IMR-90 (cell line): ENCODE results near the gene ZNF445. TPM values are rescaled to one million over a fixed set of nuclear protein-coding genes. Genes with fewer than 3 reads are reported as not detected.
A peak's percentile ranks its signal among the peaks of the same experiment; 100 is the strongest.

ENCODE experiments used
- ATAC-seq: fragments of 200-7000 bp; cut with Tn5 transposase; 2 replicates; pipeline ENCODE4 v1.9.1; 2020; ENCODE audit warnings: low read depth, mild to moderate bottlenecking, moderate library complexity
- BruUV-seq: library from RNA; stranded (reverse); fragments of 400-500 nt; replicated peaks from 2 replicates; lab custom pipeline; 2021; lab: Mats Ljungman, UMichigan
- CTCF ChIA-PET: fragments of 300-600 bp; formaldehyde crosslinking; extraction: SDS; loops from one replicate; lab custom pipeline; 2021; ENCODE audit warnings: antibody characterized with exemption; lab: Yijun Ruan, JAX
- POLR2A ChIA-PET: fragments of 300-600 bp; sonication (Branson Sonifier 250); formaldehyde crosslinking; loops from one replicate; lab custom pipeline; 2022; ENCODE audit warnings: antibody characterized with exemption; ENCODE audit not compliant: unreplicated experiment; lab: Charles Lee
- DNase-seq: peaks from one replicate; pipeline ENCODE4 v3.0.0; 2013
- H2AFZ ChIP-seq: replicated peaks from 2 replicates; pipeline ENCODE3; 2013; ENCODE audit warnings: low read length, mild to moderate bottlenecking; ENCODE audit not compliant: poor library complexity
- H2AK5ac ChIP-seq: 2 replicates; pipeline ENCODE4 v1.6.1; 2013; ENCODE audit warnings: low read depth, low read length, inconsistent platforms
- H2AK9ac ChIP-seq: replicated peaks from 2 replicates; pipeline ENCODE3; 2013; ENCODE audit warnings: mild to moderate bottlenecking, low read depth, low read length, moderate library complexity; ENCODE audit not compliant: poor library complexity
- H2BK120ac ChIP-seq: 2 replicates; pipeline ENCODE4 v1.6.1; 2013; ENCODE audit warnings: low read depth, low read length, inconsistent platforms
- H2BK15ac ChIP-seq: 3 replicates; pipeline ENCODE4 v1.6.1; 2013; ENCODE audit warnings: low read depth, low read length, inconsistent platforms
- H2BK20ac ChIP-seq: 2 replicates; pipeline ENCODE4 v1.6.1; 2013; ENCODE audit warnings: low read depth, mild to moderate bottlenecking, inconsistent platforms, low read length, moderate library complexity
- H2BK5ac ChIP-seq: 2 replicates; pipeline ENCODE4 v1.6.1; 2013; ENCODE audit warnings: mild to moderate bottlenecking, low read depth, low read length, inconsistent platforms; ENCODE audit not compliant: poor library complexity, severe bottlenecking
- H3K14ac ChIP-seq: replicated peaks from 2 replicates; pipeline ENCODE4 v1.6.1; 2013; ENCODE audit warnings: low read depth, low read length, inconsistent platforms
- H3K18ac ChIP-seq: 2 replicates; pipeline ENCODE4 v1.6.1; 2013; ENCODE audit warnings: low read depth, low read length, control low read depth
- H3K23ac ChIP-seq: 2 replicates; pipeline ENCODE4 v1.6.1; 2013; ENCODE audit warnings: low read depth, low read length, inconsistent platforms
- H3K27ac ChIP-seq: 2 replicates; pipeline ENCODE4 v1.5.1; 2013; ENCODE audit warnings: mild to moderate bottlenecking, control low read depth, low read length; ENCODE audit not compliant: insufficient read depth
- H3K27me3 ChIP-seq: 2 replicates; pipeline ENCODE4 v1.6.1; 2013; ENCODE audit warnings: low read length; ENCODE audit not compliant: control insufficient read depth, insufficient read depth
- H3K36me3 ChIP-seq: 2 replicates; pipeline ENCODE4 v1.6.1; 2013; ENCODE audit warnings: low read length, mixed read lengths; ENCODE audit not compliant: control insufficient read depth, insufficient read depth
- H3K4ac ChIP-seq: 2 replicates; pipeline ENCODE4 v1.6.1; 2013; ENCODE audit warnings: low read depth, low read length, inconsistent platforms
- H3K4me1 ChIP-seq: 2 replicates; pipeline ENCODE4 v1.6.1; 2013; ENCODE audit warnings: low read length, mixed read lengths; ENCODE audit not compliant: control insufficient read depth, insufficient read depth
- H3K4me2 ChIP-seq: 2 replicates; pipeline ENCODE4 v1.6.1; 2013; ENCODE audit warnings: low read depth, mild to moderate bottlenecking, control low read depth, low read length, moderate library complexity
- H3K4me3 ChIP-seq: 2 replicates; pipeline ENCODE4 v1.5.1; 2013; ENCODE audit warnings: low read depth, mild to moderate bottlenecking, control low read depth, low read length, moderate library complexity; ENCODE audit not compliant: insufficient read depth
- H3K56ac ChIP-seq: 2 replicates; pipeline ENCODE4 v1.6.1; 2013; ENCODE audit warnings: low read length, inconsistent platforms; ENCODE audit not compliant: insufficient read depth; ENCODE audit errors: extremely low read depth
- H3K79me1 ChIP-seq, 2 experiments: 2 replicates each; pipeline ENCODE4 v1.6.1; 2013; ENCODE audit warnings: low read length in 2 of 2, inconsistent platforms in 1 of 2, low read depth in 1 of 2
- H3K9ac ChIP-seq: 2 replicates; pipeline ENCODE4 v1.6.1; 2013; ENCODE audit warnings: low read depth, low read length, control low read depth
- H3K9me1 ChIP-seq: 2 replicates; pipeline ENCODE4 v1.6.1; 2013; ENCODE audit warnings: low read length, inconsistent platforms; ENCODE audit not compliant: insufficient read depth
- H3K9me3 ChIP-seq: 2 replicates; pipeline ENCODE4 v1.6.1; 2013; ENCODE audit warnings: low read length; ENCODE audit not compliant: control insufficient read depth, insufficient read depth
- H4K20me1 ChIP-seq: 2 replicates; pipeline ENCODE4 v1.6.1; 2013; ENCODE audit warnings: low read length, inconsistent platforms; ENCODE audit not compliant: insufficient read depth
- H4K5ac ChIP-seq: 2 replicates; pipeline ENCODE4 v1.6.1; 2013; ENCODE audit warnings: mild to moderate bottlenecking, low read depth, low read length, control low read depth
- H4K8ac ChIP-seq, 2 experiments: 2 replicates each; pipeline ENCODE4 v1.6.1; 2013; ENCODE audit warnings: low read depth in 2 of 2, low read length in 2 of 2, control low read depth in 1 of 2, inconsistent platforms in 1 of 2
- H4K91ac ChIP-seq: 2 replicates; pipeline ENCODE4 v1.6.1; 2013; ENCODE audit warnings: low read depth, low read length, inconsistent platforms; ENCODE audit not compliant: insufficient read depth
- BHLHE40 ChIP-seq: fragments of 150-350 bp; IDR thresholded peaks from 2 replicates; pipeline ENCODE4 v1.6.1; 2016; ENCODE audit warnings: mild to moderate bottlenecking, low read depth, low read length
- CHD1 ChIP-seq: IDR thresholded peaks from 2 replicates; pipeline ENCODE4 v1.6.1; 2012; ENCODE audit warnings: low read depth, low read length, improper control_type of control experiment
- MXI1 ChIP-seq: IDR thresholded peaks from 2 replicates; pipeline ENCODE4 v1.6.1; 2012; ENCODE audit warnings: low read depth, mild to moderate bottlenecking, low read length, moderate library complexity, borderline replicate concordance
- SMC3 ChIP-seq: fragments of 150-350 bp; IDR thresholded peaks from 2 replicates; pipeline ENCODE4 v1.6.1; 2016; ENCODE audit warnings: low read depth, mild to moderate bottlenecking, antibody characterized with exemption, low read length, moderate library complexity
- WGBS, 2 experiments: methylation state at CpG; one replicate each; pipeline versions ENCODE4 v1.1.5 to v1.1.7; 2013; ENCODE audit warnings: missing lambda C conversion rate in 2 of 2; ENCODE audit not compliant: insufficient read length in 1 of 2; ENCODE audit errors: extremely low coverage in 2 of 2; 5-methylcytosine and 5-hydroxymethylcytosine counted together
- dilution Hi-C: fragments of 300-500 bp; cut with HindIII; formaldehyde crosslinking; loops from one replicate; pipeline ENCODE4 v1.14.3; 2018; ENCODE audit warnings: low sequenced_read_pairs; ENCODE audit not compliant: unreplicated experiment
- in situ Hi-C: fragments of 300-500 bp; cut with MboI; formaldehyde crosslinking; loops from 3 replicates; pipeline ENCODE4 v1.14.3; 2019; ENCODE audit warnings: low sequenced_read_pairs, inconsistent platforms, mixed read lengths
- intact Hi-C: fragments of 100-400 bp; cut with micrococcal nuclease; formaldehyde crosslinking; loops from 2 replicates; pipeline ENCODE4 v1.10.0; 2022
- polyA plus RNA-seq, 3 experiments: library from polyadenylated mRNA; depleted of rRNA; stranded (reverse); fragments of >200 nt; gene quantifications; 2 replicates each; pipeline ENCODE4 v1.2.3, GENCODE V29; 2012; ENCODE audit warnings: low replicate concordance in 1 of 3
- total RNA-seq: library from RNA; depleted of rRNA; stranded (reverse); fragments of >200 nt; gene quantifications from 2 replicates; pipeline ENCODE4 v1.2.3, GENCODE V29; 2012

ZNF445 gene
- total and polyA plus RNA-seq, 2 of the 4 experiments (the other 2 are of a cell fraction) = 3.3 to 6.3 TPM

DNA sequence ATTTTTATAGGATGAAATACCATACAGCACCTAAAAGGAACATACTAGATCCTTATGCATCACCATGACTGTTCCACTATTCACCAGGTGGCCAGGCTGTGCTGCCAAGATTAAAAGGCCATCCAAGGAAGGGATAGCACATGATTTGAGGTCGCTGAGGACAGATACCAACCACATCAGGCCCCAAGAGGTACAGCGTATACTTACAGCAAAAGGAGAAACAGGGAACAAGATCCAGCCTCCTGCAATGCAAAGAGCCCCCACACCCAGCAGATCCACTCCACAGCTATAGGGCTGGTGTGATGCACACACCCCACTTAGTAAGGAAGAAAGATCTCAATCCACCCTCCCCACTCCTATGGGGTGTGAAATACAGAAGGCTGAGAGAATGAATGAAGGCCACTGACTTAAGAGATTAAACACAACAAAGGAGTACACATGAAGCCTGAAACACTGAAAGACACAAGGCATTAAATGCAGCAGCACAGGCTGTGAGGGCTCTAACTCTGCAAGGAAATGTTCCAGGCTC is 32.0 kb upstream of the ZNF445 start:
- ATAC-seq = no peak
- ChIA-PET POLR2A (no interaction called here), CTCF (interaction anchor here (1.1 kb wide), 1 partner anchor 186 kb away, joined by 3 read pairs; no protein-coding TSS in a partner anchor)
- Histone ChIP-seq H2BK20ac (no peak overlapping the region), H2AK5ac (no peak overlapping the region), H3K4me1 (peaks cover 6% of the 10 kb centered on the region), H3K36me3 (peaks cover 2% of the 10 kb centered on the region; the same call in 1 of the 2 replicates), H3K14ac (no peak overlapping the region), H3K27me3 (no peaks in the 10 kb centered on the region), H2BK120ac (no peak overlapping the region), H2BK5ac (no peak overlapping the region), H2BK15ac (no peak overlapping the region), H3K9me1 (peaks cover 8% of the 10 kb centered on the region; the same call in 1 of the 2 replicates), H3K9ac (peak overlapping the region; percentile 58), H4K5ac (no peak overlapping the region; the same call in 1 of the 2 replicates), H3K18ac (no peak overlapping the region), H2AFZ (no peak overlapping the region), H3K23ac (no peak overlapping the region), H4K91ac (no peak overlapping the region), H3K4ac (no peak overlapping the region), H3K79me1 (peaks cover 17 to 32% of the 10 kb centered on the region in 2 experiments), H4K20me1 (no peaks in the 10 kb centered on the region; the same call in 1 of the 2 replicates), H3K9me3 (peaks cover 3% of the 10 kb centered on the region; the same call in 1 of the 2 replicates), H3K4me2 (peak overlapping the region; percentile 97), H3K56ac (no peak overlapping the region), H3K27ac (no peak overlapping the region), H3K4me3 (peak overlapping the region; percentile 44), H4K8ac (peak overlapping the region in 1 of 2 experiments; percentile 37; a peak in 2 of 4 replicates), H2AK9ac (no peak overlapping the region)
- dilution Hi-C loops = no loop called here
- in situ Hi-C loops = no loop called here
- BruUV-seq = TSS peak; percentile 61
- intact Hi-C loops = no loop called here
- no CpG with 5 or more reads among the region's 2 CpGs for WGBS, 2 experiments
- no peak for DNase-seq
- no peak for TF ChIP-seq SMC3
- no peak for TF ChIP-seq MXI1
- no peak for TF ChIP-seq BHLHE40
- no peak for TF ChIP-seq CHD1
